Hepatocyte (in vitro differentiated cells): Measurements from ENCODE around the gene TMCC3.

Source experiments
- EZH2 ChIP-seq: fragments of 200-600 bp; sonication (generic); IDR thresholded peaks from 2 replicates; pipeline ENCODE4 v1.6.1; 2016; ENCODE audit warnings: antibody characterized with exemption, mild to moderate bottlenecking, borderline replicate concordance
- EZH2phosphoT487 ChIP-seq: fragments of 200-600 bp; sonication (generic); IDR thresholded peaks from one replicate; pipeline ENCODE4 v1.6.1; 2018; ENCODE audit warnings: antibody characterized with exemption, mild to moderate bottlenecking, low read depth, moderate library complexity; ENCODE audit not compliant: unreplicated experiment, severe bottlenecking

DNA sequence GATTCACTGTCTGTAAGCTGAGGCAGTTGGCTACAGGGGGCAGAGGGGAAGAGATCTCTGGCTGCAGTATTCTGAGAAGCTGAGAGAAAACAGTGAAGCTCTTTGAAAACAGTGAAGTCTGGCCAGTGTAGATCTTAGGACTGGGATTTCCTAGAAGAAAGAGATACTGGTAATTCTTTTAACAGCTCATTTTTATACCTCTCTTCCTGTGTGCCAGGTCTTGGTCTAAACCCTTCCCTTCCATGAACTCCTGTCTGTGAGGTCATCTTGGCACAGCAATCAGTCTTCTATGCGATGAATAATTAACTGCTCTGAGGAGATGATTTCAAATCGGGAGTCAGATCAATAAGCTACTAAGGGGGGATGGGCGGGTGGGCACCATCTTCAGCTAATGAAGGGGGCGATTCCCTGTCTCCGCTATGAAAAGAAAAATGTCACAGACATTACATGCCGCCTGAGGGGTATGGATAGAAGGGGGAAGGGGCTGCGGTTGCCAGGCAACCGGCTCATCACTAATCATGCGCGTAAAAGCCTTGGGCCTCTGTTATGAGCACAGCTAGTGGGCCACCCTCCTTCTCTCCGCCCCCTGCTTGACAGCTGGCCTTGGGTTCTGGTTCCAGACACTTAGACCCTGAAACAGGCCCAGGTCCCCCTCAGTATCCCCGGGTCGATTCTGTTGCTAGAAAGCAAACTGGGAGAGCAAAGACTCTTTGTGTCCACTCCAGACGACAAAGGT is 115.4 kb downstream of the TMCC3 start:
- no peak for TF ChIP-seq EZH2phosphoT487
- TF ChIP-seq EZH2 = no peak
